Measurements from ENCODE around the gene LEFTY2.

Gene LEFTY2

DNA sequence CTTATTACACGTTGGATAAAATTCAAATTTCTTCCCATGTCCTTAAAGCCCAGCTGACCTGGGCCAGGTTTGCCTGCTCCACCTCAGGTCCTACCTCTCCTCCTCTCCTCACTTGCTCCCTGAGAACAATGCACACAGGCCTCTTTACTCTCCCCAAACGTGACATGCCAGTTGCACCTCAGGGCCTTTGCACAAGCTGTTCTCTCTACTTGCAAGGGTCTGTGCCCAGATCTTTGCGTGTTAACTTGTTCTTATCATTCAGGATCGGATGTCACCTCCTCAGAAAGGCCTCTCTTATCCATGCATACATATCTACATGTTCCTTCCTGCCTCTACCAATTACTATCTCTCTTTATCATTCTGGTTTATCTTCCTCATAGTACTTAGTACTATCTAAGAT lies 37.4 kb downstream of the LEFTY2 start:
- no peak for DNase-seq (ENCODE audit: low read depth)
- no peak for TF ChIP-seq CTCF (IDR thresholded peaks at IDR 0.05; ENCODE audit: control insufficient read depth, insufficient read depth, low read depth, low read length, missing control alignments)

GRCh38 chr1:225899044-225899925 lies 41.7 kb downstream of the LEFTY2 start:
- DNase-seq (ENCODE audit: low read depth): no peak
- no peak overlapping the region for H3K4me3 ChIP-seq (ENCODE audit: control insufficient read depth, low read depth, low read length)

More for the DNA sequence above, 37.4 kb downstream of the LEFTY2 start:
- no peak overlapping the region for H3K4me3 ChIP-seq (ENCODE audit: control insufficient read depth, low read depth, low read length)

DNA sequence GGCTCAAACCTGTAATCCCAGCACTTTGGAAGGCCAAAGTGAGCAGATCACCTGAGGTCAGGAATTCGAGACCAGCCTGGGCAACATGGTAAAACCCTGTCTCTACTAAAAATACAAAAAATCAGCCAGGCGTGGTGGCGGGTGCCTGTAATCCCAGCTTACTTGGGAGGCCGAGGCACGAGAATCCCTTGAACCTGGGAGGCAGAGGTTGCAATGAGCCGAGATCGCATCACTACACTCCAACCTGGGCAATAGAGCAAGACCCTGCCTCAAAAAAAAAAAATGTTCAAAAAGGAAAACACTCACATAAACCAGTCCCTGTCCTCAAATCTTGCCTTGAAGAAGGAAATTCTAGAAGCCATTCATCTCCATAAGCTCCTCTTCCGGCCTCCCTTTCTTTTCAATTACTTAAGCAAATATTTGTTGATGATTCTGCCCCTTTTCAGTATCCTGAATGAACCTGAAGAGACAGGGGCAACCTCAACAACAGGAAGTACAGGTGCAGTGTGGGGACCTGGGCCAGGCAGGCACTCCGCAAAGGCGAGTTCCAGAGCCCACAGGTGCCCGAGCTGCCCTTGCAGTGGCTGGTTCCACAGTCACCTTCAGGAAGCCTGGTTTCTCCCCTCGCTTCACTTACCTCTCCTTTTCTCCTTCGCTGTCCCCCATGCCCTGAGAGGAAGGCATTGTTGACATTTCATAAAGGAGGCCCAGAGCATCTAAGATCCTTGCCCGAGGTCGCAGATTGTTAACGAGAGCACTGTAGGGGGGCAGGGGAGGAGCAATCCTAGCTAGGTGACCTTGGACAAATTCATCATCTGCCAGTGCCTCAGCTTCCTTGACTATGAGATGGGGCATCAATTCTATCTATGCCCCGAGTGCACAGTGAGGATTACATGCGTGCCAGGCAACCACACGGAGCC lies 43.2 kb downstream of the LEFTY2 start:
- no peak overlapping the region for H3K4me3 ChIP-seq (ENCODE audit: control insufficient read depth, low read depth, low read length)
- DNase-seq (ENCODE audit: low read depth): no peak
- no peak for TF ChIP-seq CTCF (IDR thresholded peaks at IDR 0.05; ENCODE audit: control insufficient read depth, insufficient read depth, low read depth, low read length, missing control alignments)

More at GRCh38 chr1:225899044-225899925, 41.7 kb downstream of the LEFTY2 start:
- TF ChIP-seq CTCF (IDR thresholded peaks at IDR 0.05; ENCODE audit: control insufficient read depth, insufficient read depth, low read depth, low read length, missing control alignments): no peak

DNA sequence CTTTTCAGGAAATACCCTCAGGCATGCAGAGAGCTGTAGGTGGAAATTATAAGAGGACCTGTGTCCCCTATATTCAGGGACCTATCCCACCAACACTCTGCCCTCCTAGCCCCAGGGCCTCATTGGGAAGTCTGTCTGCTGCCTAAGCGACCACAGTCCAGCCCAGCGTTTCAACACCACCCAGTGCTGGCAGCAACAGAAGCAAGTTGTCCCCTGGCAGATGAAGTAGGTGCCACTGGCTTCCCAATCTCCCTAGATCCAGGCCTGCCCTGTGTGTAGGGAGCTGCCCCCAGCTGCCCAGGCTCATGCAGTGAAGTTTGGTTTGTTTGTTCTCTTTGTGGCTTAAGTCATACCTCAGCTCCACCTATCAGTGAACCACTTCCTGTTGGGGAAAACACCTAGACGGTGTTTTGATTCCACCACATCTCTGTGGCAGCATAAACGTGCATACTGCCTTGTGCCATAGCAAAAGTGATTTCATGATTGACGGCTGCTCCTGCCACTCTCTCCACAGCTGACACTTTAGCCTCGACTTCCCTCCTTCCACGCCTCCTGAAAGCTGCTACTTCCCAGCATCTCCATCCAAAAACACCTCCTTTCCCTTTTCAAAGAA lies 44.0 kb downstream of the LEFTY2 start:
- no peak for DNase-seq (ENCODE audit: low read depth)
- no peak for TF ChIP-seq CTCF (IDR thresholded peaks at IDR 0.05; ENCODE audit: control insufficient read depth, insufficient read depth, low read depth, low read length, missing control alignments)
- H3K4me3 ChIP-seq (ENCODE audit: control insufficient read depth, low read depth, low read length): no peak overlapping the region

- TF ChIP-seq CTCF (IDR thresholded peaks at IDR 0.05; ENCODE audit: control insufficient read depth, insufficient read depth, low read depth, low read length, missing control alignments): no peak
- H3K4me3 ChIP-seq (ENCODE audit: control insufficient read depth, low read depth, low read length): no peak overlapping the region
- DNase-seq (ENCODE audit: low read depth): no peak
These were observed 44.5 kb downstream of the LEFTY2 start for GRCh38 chr1:225896494-225896893.

GRCh38 chr1:225892307-225892706 lies 48.7 kb downstream of the LEFTY2 start:
- H3K4me3 ChIP-seq (ENCODE audit: control insufficient read depth, low read depth, low read length): no peak overlapping the region
- no peak for TF ChIP-seq CTCF (IDR thresholded peaks at IDR 0.05; ENCODE audit: control insufficient read depth, insufficient read depth, low read depth, low read length, missing control alignments)
- no peak for DNase-seq (ENCODE audit: low read depth)
